NCI-H2196 (cell line): ENCODE measurements around the gene PARD6G.

Experiments
- DNase-seq: peaks from one replicate; lab custom pipeline; 2025; ENCODE audit not compliant: unreplicated experiment; lab: John Stamatoyannopoulos, UW

The PARD6G gene

DNA sequence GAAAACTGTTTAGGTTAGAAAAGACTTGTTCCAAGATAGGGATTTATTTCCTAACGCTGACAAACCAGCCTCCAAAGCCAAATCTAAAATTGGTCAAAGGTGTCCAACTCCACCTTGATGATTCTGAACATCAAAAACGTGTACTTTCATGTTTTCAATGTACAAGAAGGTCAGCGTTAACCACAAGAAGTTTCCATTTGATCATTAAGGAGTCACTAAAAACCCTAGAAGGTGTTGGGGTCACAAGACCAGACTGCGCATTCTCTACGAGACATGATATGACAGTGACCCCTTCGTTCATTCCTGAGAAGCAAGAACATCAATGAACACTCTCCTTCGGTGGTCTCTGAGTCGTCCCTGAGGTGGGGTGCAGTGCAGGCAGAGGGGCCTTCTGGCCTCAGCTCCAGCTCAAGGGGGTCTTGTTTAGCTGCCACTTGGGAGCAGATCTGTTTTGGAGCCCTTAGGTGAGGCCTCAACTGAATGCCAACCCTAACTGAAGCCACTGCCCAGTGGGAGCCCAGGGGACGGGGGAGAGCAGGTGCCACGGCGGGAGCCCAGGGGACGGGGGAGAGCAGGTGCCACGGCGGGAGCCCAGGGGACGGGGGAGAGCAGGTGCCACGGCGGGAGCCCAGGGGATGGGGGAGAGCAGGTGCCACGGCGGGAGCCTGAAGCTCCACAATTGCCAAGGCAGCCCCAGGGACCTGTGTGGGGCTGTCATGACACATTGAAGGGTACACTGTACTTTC is 55.2 kb downstream of the PARD6G start:
- DNase-seq, result no peak

GRCh38 chr18:80191264-80191663 is 56.0 kb downstream of the PARD6G start:
- DNase-seq, result no peak

DNA sequence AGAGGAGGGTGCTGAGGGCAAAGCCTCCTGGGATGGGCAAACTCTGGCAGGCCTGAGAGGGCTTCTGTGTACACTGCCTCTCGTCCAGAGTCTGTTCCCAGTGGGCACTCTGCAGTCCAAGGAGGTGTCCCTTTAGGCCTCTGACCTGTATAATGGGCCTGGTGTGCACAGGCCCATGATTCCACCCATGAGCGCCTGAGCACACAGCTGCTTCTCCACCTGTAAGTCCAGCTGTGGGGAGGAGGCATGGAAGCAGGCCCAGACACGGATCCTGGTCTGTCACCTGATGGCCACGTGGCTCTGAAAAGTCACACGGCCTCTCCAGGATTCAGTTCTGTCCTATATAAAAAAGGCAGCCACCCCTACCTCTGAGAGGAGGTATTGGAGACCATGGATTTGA is 57.0 kb downstream of the PARD6G start:
- DNase-seq, result no peak

DNA sequence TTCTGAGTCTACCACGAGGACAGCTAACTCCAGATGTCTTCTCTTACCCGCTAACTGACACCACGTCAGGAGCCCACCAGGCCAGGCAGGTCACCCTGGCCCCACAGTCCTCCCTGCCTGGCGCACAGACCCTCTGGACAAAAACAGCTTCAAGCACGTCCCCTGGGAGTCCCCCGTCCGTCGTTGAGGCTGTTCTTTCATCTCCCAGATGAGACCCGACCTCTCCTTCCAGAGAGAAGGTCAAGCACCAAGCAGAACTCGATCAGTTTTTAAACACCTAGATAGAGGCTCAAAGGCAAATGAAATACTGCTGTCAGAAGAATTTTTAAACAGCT is 57.8 kb downstream of the PARD6G start:
- DNase-seq, result no peak

DNA sequence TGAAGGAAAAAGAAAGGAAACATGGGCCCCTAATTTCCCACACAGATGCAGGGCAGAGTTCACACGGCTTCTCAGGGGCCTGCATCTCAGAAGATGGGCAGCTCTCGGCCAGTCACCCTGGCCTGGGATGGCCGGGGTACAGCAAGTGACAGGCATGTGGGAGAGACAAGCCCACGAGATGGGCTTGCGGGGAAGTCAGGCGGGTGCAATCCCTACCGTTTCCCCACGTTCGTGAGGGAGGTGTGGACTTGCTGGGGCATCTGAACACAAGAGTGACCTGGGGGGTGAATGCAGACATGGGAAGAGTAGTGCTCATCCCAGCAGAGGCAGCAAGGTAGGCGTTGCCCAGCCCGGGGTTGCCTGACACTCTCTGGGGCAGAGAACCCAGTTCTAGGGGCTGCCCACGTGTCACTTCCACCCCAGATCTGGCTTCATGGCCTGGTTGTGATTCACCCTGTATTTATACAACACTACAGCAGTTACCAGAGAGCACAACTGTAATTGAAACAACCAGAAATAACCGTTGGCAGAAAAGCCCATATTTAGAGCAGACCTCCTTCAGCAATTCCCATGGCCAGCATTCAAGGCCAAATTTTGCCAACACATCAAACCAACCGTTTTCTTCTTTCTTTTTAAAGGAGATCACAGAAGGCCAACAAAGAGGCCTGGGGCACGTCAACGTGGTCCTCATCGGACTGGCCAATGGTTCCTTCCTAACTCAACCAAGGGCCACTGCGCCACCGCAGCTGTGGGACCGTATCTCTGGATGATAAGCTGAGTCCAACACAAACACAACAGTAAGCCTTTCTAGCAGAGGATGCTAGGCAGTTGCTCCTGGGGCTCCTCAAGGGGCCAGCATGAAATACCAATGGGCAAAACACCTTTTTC is 58.4 kb downstream of the PARD6G start:
- no peak for DNase-seq

- no peak for DNase-seq
Measured at GRCh38 chr18:80187956-80188642, 59.2 kb downstream of the PARD6G start.

DNA sequence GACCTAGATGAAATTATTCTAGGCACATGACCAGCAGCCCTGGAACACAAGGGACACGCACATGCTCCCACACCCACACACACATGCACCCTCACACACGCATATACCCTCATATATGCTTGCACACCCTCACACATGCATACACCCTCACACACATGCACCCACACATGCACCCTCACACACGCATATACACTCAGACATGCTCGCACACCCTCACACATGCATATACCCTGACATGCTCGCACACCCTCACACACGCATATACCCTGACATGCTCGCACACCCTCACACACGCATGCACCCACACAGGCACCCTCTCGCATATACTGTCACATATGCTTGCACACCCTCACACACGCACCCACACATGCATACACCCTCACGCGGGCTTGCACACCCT is 61.8 kb downstream of the PARD6G start:
- DNase-seq, result no peak

GRCh38 chr18:80184243-80184772 is 63.0 kb downstream of the PARD6G start:
- no peak for DNase-seq

GRCh38 chr18:80183273-80184050 is 63.9 kb downstream of the PARD6G start:
- DNase-seq, result no peak

- DNase-seq, result no peak
Measured at GRCh38 chr18:80182855-80183254, 64.5 kb downstream of the PARD6G start.

GRCh38 chr18:80181642-80182461 is 65.5 kb downstream of the PARD6G start:
- no peak for DNase-seq

GRCh38 chr18:80180778-80181564 is 66.3 kb downstream of the PARD6G start:
- DNase-seq, result no peak

- DNase-seq, result no peak
Measured at GRCh38 chr18:80179857-80180558, 67.3 kb downstream of the PARD6G start.

GRCh38 chr18:80178935-80179818 is 68.1 kb downstream of the PARD6G start:
- no peak for DNase-seq

- DNase-seq, result no peak
Measured at GRCh38 chr18:80177128-80177527, 70.2 kb downstream of the PARD6G start.

GRCh38 chr18:80176334-80177073 is 70.8 kb downstream of the PARD6G start:
- no peak for DNase-seq
